Panc1 (cell line): Measurements from ENCODE around the gene PLXND1.

ENCODE experiments used
- POLR2AphosphoS5 ChIP-seq: IDR thresholded peaks from 2 replicates; pipeline ENCODE4 v1.6.1; 2012; ENCODE audit warnings: mild to moderate bottlenecking, low read depth, low read length, moderate library complexity
- SIN3A ChIP-seq: IDR thresholded peaks from 2 replicates; pipeline ENCODE4 v1.6.1; 2012; ENCODE audit warnings: low read depth, mild to moderate bottlenecking, low read length, moderate library complexity, borderline replicate concordance; ENCODE audit not compliant: insufficient read depth
- TCF7L2 ChIP-seq: IDR thresholded peaks from 2 replicates; pipeline ENCODE4 v1.6.1; 2011; ENCODE audit warnings: mild to moderate bottlenecking, low read depth, low read length, inconsistent platforms
- TF ChIP-seq, protein P1 (sequence below): fragments of 450-650 bp; IDR thresholded peaks from 2 replicates; pipeline ENCODE4 v1.5.1; 2017; ENCODE audit warnings: mild to moderate bottlenecking
- TF ChIP-seq, protein P2 (sequence below), 2 experiments: IDR thresholded peaks; 2 replicates each; pipeline ENCODE4 v1.6.1; 2011 to 2012; ENCODE audit warnings: low read depth in 2 of 2, control low read depth in 1 of 2, low read length in 1 of 2, mild to moderate bottlenecking in 1 of 2, moderate library complexity in 1 of 2; ENCODE audit not compliant: insufficient read depth in 1 of 2

DNA sequence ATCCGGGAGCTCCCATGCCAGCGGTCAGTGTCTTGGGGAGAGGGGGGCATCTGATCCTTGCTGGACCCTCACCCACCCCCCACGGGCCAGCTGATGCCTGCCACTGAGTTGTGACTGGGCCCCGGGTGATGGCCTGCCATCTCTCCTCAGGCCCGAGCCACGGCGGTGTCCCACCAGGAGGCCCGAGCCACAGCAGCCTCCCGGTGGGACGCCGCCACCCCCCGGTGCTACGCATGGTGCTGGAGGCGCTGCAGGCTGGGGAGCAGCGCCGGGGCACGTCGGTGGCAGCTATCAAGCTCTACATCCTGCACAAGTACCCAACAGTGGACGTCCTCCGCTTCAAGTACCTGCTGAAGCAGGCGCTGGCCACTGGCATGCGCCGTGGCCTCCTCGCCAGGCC is 59.2 kb downstream of the PLXND1 start:
- TF ChIP-seq SIN3A (no peak), TCF7L2 (no peak), POLR2AphosphoS5 (no peak)
- TF ChIP-seq, protein P1, sequence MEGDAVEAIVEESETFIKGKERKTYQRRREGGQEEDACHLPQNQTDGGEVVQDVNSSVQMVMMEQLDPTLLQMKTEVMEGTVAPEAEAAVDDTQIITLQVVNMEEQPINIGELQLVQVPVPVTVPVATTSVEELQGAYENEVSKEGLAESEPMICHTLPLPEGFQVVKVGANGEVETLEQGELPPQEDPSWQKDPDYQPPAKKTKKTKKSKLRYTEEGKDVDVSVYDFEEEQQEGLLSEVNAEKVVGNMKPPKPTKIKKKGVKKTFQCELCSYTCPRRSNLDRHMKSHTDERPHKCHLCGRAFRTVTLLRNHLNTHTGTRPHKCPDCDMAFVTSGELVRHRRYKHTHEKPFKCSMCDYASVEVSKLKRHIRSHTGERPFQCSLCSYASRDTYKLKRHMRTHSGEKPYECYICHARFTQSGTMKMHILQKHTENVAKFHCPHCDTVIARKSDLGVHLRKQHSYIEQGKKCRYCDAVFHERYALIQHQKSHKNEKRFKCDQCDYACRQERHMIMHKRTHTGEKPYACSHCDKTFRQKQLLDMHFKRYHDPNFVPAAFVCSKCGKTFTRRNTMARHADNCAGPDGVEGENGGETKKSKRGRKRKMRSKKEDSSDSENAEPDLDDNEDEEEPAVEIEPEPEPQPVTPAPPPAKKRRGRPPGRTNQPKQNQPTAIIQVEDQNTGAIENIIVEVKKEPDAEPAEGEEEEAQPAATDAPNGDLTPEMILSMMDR: no peak
- TF ChIP-seq, protein P2, sequence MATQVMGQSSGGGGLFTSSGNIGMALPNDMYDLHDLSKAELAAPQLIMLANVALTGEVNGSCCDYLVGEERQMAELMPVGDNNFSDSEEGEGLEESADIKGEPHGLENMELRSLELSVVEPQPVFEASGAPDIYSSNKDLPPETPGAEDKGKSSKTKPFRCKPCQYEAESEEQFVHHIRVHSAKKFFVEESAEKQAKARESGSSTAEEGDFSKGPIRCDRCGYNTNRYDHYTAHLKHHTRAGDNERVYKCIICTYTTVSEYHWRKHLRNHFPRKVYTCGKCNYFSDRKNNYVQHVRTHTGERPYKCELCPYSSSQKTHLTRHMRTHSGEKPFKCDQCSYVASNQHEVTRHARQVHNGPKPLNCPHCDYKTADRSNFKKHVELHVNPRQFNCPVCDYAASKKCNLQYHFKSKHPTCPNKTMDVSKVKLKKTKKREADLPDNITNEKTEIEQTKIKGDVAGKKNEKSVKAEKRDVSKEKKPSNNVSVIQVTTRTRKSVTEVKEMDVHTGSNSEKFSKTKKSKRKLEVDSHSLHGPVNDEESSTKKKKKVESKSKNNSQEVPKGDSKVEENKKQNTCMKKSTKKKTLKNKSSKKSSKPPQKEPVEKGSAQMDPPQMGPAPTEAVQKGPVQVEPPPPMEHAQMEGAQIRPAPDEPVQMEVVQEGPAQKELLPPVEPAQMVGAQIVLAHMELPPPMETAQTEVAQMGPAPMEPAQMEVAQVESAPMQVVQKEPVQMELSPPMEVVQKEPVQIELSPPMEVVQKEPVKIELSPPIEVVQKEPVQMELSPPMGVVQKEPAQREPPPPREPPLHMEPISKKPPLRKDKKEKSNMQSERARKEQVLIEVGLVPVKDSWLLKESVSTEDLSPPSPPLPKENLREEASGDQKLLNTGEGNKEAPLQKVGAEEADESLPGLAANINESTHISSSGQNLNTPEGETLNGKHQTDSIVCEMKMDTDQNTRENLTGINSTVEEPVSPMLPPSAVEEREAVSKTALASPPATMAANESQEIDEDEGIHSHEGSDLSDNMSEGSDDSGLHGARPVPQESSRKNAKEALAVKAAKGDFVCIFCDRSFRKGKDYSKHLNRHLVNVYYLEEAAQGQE (IDR thresholded peaks at IDR 0.05; ENCODE audit: insufficient read depth in 1 of 2, low read depth in 2 of 2, low read length in 1 of 2): no peak
